ENCODE results near the gene EDIL3. TPM values are rescaled to one million over a fixed set of nuclear protein-coding genes. Genes with fewer than 3 reads are reported as not detected.

The EDIL3 gene
- total RNA-seq, 2 experiments from 2014 or later, result not detected

GRCh38 chr5:83919071-83920041 is 465.3 kb downstream of the EDIL3 start:
- no peaks in the 10 kb centered on the region for H3K27me3 Mint-ChIP-seq (ENCODE audit: low read depth)
- ATAC-seq (no peak), DNase-seq (no peak)
- POLR2A ChIA-PET, result no interaction called here
- CTCF ChIA-PET, result no interaction called here
- no peaks in the 10 kb centered on the region for H3K36me3 Mint-ChIP-seq (ENCODE audit: low read depth)
- H3K4me1 Mint-ChIP-seq (ENCODE audit: low read depth), result no peaks in the 10 kb centered on the region
- H3K4me3 Mint-ChIP-seq, result no peak overlapping the region
- H3K9me3 Mint-ChIP-seq (ENCODE audit: insufficient read depth), result no peaks in the 10 kb centered on the region
- no peak overlapping the region for H3K27ac Mint-ChIP-seq

GRCh38 chr5:83917261-83917908 is 467.3 kb downstream of the EDIL3 start:
- H3K4me3 Mint-ChIP-seq, result no peak overlapping the region

GRCh38 chr5:83914662-83915418 is 469.8 kb downstream of the EDIL3 start:
- no peak for ATAC-seq
- Mint-ChIP-seq H3K36me3 (ENCODE audit: low read depth) (no peaks in the 10 kb centered on the region), H3K4me1 (ENCODE audit: low read depth) (no peaks in the 10 kb centered on the region), H3K27ac (no peak overlapping the region), H3K9me3 (ENCODE audit: insufficient read depth) (no peaks in the 10 kb centered on the region), H3K27me3 (ENCODE audit: low read depth) (no peaks in the 10 kb centered on the region), H3K4me3 (no peak overlapping the region)
- CTCF ChIA-PET, result interaction anchor here (1.4 kb wide), 1 partner anchor 13 kb away, joined by 7 read pairs; no protein-coding TSS in a partner anchor
- POLR2A ChIA-PET, result no interaction called here
- DNase-seq, result no peak

More at GRCh38 chr5:83917261-83917908, 467.3 kb downstream of the EDIL3 start:
- Mint-ChIP-seq H3K27me3 (ENCODE audit: low read depth) (no peaks in the 10 kb centered on the region), H3K9me3 (ENCODE audit: insufficient read depth) (no peaks in the 10 kb centered on the region), H3K4me1 (ENCODE audit: low read depth) (no peaks in the 10 kb centered on the region), H3K36me3 (ENCODE audit: low read depth) (no peaks in the 10 kb centered on the region), H3K27ac (no peak overlapping the region)
- CTCF ChIA-PET, result interaction anchor here (1.7 kb wide), 1 partner anchor 10 kb away, joined by 6 read pairs; no protein-coding TSS in a partner anchor
- POLR2A ChIA-PET, result no interaction called here
- ATAC-seq, result no peak
- DNase-seq, result no peak

DNA sequence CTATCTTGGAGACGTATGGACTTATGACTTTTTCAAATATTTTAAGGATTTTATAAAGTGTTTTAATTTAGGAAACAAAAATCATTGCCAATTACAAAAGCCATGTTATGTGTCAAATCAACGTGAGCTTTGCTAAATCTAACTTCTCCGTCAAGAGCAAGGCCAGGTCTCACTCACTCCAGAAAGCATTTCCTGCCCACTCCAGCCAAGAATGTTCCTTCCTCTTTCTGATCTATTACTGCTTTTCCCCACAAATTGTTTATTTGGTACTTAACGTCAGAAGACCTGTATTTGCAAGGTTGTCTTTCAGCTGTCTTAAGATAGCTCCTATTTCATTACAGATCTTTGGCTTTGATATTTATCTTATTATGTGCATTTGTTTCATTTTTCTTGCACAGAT is 470.5 kb downstream of the EDIL3 start:
- Mint-ChIP-seq H3K4me1 (ENCODE audit: low read depth) (no peaks in the 10 kb centered on the region), H3K9me3 (ENCODE audit: insufficient read depth) (no peaks in the 10 kb centered on the region), H3K4me3 (no peak overlapping the region), H3K27me3 (ENCODE audit: low read depth) (no peaks in the 10 kb centered on the region), H3K27ac (no peak overlapping the region), H3K36me3 (ENCODE audit: low read depth) (no peaks in the 10 kb centered on the region)
- ChIA-PET POLR2A (no interaction called here), CTCF (interaction anchor here (1.4 kb wide), 1 partner anchor 13 kb away, joined by 7 read pairs; no protein-coding TSS in a partner anchor)
- ATAC-seq (no peak), DNase-seq (no peak)

DNA sequence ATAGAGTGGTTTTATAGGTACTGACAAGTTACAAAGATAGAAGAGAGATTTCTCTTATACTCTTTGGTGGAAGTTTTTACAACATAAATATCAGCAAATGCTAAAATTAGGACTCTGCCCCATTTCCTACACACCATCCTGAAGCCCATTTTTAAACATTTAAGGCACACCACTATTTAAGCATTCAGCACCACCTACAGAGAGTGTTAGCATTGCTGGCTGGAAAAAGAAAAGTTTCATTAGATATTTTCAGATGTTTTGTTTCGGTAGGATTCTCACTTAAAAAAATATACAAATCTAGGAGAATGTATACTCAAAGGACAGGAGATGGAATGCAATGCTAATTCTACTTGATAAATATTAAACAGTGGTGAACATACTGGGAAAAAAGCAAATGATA is 471.1 kb downstream of the EDIL3 start:
- Mint-ChIP-seq H3K9me3 (ENCODE audit: insufficient read depth) (no peaks in the 10 kb centered on the region), H3K27me3 (ENCODE audit: low read depth) (no peaks in the 10 kb centered on the region), H3K4me1 (ENCODE audit: low read depth) (no peaks in the 10 kb centered on the region), H3K27ac (no peak overlapping the region), H3K36me3 (ENCODE audit: low read depth) (no peaks in the 10 kb centered on the region), H3K4me3 (no peak overlapping the region)
- DNase-seq (no peak), ATAC-seq (no peak)
- CTCF ChIA-PET, result interaction anchor here (1.4 kb wide), 1 partner anchor 14 kb away, joined by 7 read pairs; no protein-coding TSS in a partner anchor
- POLR2A ChIA-PET, result no interaction called here

- no peaks in the 10 kb centered on the region for H3K27me3 Mint-ChIP-seq (ENCODE audit: low read depth)
- no peaks in the 10 kb centered on the region for H3K9me3 Mint-ChIP-seq (ENCODE audit: insufficient read depth)
- POLR2A ChIA-PET, result no interaction called here
- DNase-seq (no peak), ATAC-seq (no peak)
- CTCF ChIA-PET, result interaction anchor here (1.6 kb wide), 1 partner anchor 16 kb away, joined by 5 read pairs; no protein-coding TSS in a partner anchor
- H3K4me3 Mint-ChIP-seq, result no peak overlapping the region
- no peak overlapping the region for H3K27ac Mint-ChIP-seq
- no peaks in the 10 kb centered on the region for H3K4me1 Mint-ChIP-seq (ENCODE audit: low read depth)
- no peaks in the 10 kb centered on the region for H3K36me3 Mint-ChIP-seq (ENCODE audit: low read depth)
Measured at GRCh38 chr5:83911367-83911919, 473.2 kb downstream of the EDIL3 start.

DNA sequence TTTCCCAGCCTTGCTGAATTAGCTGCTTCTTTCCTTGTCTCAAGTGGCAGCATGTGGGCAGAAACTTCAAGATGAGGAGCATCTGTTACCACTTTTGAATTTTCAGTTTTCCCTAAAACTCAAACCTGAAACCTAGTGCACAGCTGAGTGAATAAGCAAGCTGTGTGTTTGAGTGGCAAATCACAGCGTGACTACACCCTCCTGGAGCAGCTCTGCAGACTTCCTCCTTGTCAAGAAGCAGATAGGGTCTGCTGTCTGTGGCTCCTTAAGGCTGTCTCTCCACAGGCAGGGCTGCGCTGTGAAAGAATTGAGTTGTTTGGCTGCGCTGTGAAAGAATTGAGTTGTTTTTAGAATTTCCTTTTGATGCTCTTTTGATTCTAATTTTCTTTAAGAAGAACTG is 484.4 kb downstream of the EDIL3 start:
- POLR2A ChIA-PET, result no interaction called here
- Mint-ChIP-seq H3K4me1 (ENCODE audit: low read depth) (no peaks in the 10 kb centered on the region), H3K4me3 (no peak overlapping the region), H3K27me3 (ENCODE audit: low read depth) (no peaks in the 10 kb centered on the region), H3K36me3 (ENCODE audit: low read depth) (no peaks in the 10 kb centered on the region), H3K27ac (no peak overlapping the region), H3K9me3 (ENCODE audit: insufficient read depth) (no peaks in the 10 kb centered on the region)
- CTCF ChIA-PET, result no interaction called here
- ATAC-seq (no peak), DNase-seq (no peak)

- Mint-ChIP-seq H3K27ac (no peak overlapping the region), H3K4me3 (no peak overlapping the region), H3K4me1 (ENCODE audit: low read depth) (no peaks in the 10 kb centered on the region), H3K9me3 (ENCODE audit: insufficient read depth) (no peaks in the 10 kb centered on the region), H3K36me3 (ENCODE audit: low read depth) (no peaks in the 10 kb centered on the region), H3K27me3 (ENCODE audit: low read depth) (no peaks in the 10 kb centered on the region)
- ATAC-seq (no peak), DNase-seq (no peak)
- ChIA-PET POLR2A (no interaction called here), CTCF (no interaction called here)
Measured at GRCh38 chr5:83899326-83899970, 485.2 kb downstream of the EDIL3 start.

DNA sequence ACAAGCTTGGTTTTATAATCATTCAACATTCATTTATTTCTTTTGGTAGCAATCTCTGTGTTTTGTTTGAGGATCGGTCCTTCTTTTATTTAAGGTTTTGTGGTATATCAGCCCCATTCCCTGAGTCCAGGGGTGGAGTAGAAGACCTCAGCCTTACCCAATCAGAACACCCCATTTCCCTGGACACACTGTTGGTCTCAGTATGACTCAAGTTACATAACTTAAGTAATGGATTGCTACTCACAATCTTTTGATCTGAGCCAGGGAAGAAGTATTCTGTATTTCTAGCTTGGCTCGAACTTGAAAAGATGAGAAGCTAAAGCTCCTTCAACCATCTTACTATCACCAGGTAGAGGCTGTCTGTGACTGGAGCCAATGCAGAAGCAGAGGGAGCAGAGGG is 488.8 kb downstream of the EDIL3 start:
- DNase-seq (no peak), ATAC-seq (no peak)
- ChIA-PET CTCF (no interaction called here), POLR2A (no interaction called here)
- no peaks in the 10 kb centered on the region for H3K36me3 Mint-ChIP-seq (ENCODE audit: low read depth)
- no peaks in the 10 kb centered on the region for H3K9me3 Mint-ChIP-seq (ENCODE audit: insufficient read depth)
- no peaks in the 10 kb centered on the region for H3K4me1 Mint-ChIP-seq (ENCODE audit: low read depth)
- no peak overlapping the region for H3K4me3 Mint-ChIP-seq
- H3K27me3 Mint-ChIP-seq (ENCODE audit: low read depth), result no peaks in the 10 kb centered on the region
- no peak overlapping the region for H3K27ac Mint-ChIP-seq

DNA sequence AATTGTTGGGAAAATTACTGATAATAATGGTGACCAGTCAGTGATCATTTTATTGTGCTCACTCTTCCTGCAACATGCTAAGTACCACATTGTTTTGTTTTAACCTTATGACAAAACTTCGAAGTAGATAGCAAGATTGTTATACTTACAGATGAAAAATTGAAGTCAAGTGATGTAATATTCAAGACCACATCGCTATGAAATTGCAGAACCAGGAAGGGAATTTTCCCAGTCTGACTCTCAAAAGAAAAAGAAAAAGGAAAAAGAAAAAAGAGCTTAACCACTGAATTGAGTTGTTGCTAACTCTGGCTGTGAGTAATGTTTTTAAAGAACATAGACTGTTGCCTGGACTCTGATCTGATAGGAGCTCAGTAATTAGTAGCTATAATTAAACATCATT is 493.4 kb downstream of the EDIL3 start:
- ATAC-seq, result no peak
- Mint-ChIP-seq H3K27ac (no peak overlapping the region), H3K4me3 (no peak overlapping the region), H3K36me3 (ENCODE audit: low read depth) (no peaks in the 10 kb centered on the region), H3K27me3 (ENCODE audit: low read depth) (no peaks in the 10 kb centered on the region), H3K4me1 (ENCODE audit: low read depth) (no peaks in the 10 kb centered on the region), H3K9me3 (ENCODE audit: insufficient read depth) (no peaks in the 10 kb centered on the region)
- CTCF ChIA-PET, result no interaction called here
- DNase-seq, result no peak
- POLR2A ChIA-PET, result no interaction called here

Measured in activated CD8-positive, alpha-beta T cell treated with anti-CD3 and anti-CD28 coated beads, Interleukin-2, amount 10 ng/mL, durations not matched to agents 7 days and 5 days (primary cell).